Sigmoid colon (tissue), 7 donors: Measurements from ENCODE around the gene SRP68. TPM values are rescaled to one million over a fixed set of nuclear protein-coding genes. Genes with fewer than 3 reads are reported as not detected.

Source experiments
- DNase-seq: peaks from one replicate; pipeline ENCODE4 v3.0.0-alpha.2; 2019
- H3K27ac ChIP-seq, 4 donors: fragments of 200-600 bp; sonication (generic); one replicate each; pipeline ENCODE4 v1.5.1; 2016 to 2019; ENCODE audit warnings: mild to moderate bottlenecking in 1 of 4
- H3K27me3 ChIP-seq, 3 donors: fragments of 200-600 bp; sonication (generic); one replicate each; pipeline ENCODE4 v1.5.1; 2019; ENCODE audit warnings: mild to moderate bottlenecking in 1 of 3
- H3K36me3 ChIP-seq, 4 donors: fragments of 200-600 bp; sonication (generic); one replicate each; pipeline ENCODE4 v1.5.1; 2016 to 2019
- H3K4me1 ChIP-seq, 4 donors: fragments of 200-600 bp; sonication (generic); one replicate each; pipeline ENCODE4 v1.5.1; 2017 to 2019
- H3K4me3 ChIP-seq, 4 donors: fragments of 200-600 bp; sonication (generic); one replicate each; pipeline ENCODE4 v1.5.1; 2017 to 2019; ENCODE audit warnings: mild to moderate bottlenecking in 2 of 4, moderate library complexity in 1 of 4
- H3K9me3 ChIP-seq, 4 donors: fragments of 200-600 bp in 3 of 4; sonication (generic) in 3 of 4; one replicate each; pipeline versions ENCODE4 v1.5.1 to v1.6.1; 2013 to 2019
- EP300 ChIP-seq, 4 donors: sonication (generic); formaldehyde crosslinking; IDR thresholded peaks; one replicate each; pipeline ENCODE4 v1.6.1; 2017; ENCODE audit warnings: antibody characterized with exemption in 4 of 4
- POLR2A ChIP-seq, 2 donors: fragments of 450-650 bp; IDR thresholded peaks; one replicate each; pipeline ENCODE4 v1.6.1; 2016; ENCODE audit warnings: antibody characterized with exemption in 2 of 2, mild to moderate bottlenecking in 2 of 2, moderate library complexity in 2 of 2
- POLR2AphosphoS5 ChIP-seq, 4 donors: sonication (generic); formaldehyde crosslinking; IDR thresholded peaks; one replicate each; pipeline ENCODE4 v1.6.1; 2017; ENCODE audit warnings: antibody characterized with exemption in 4 of 4
- WGBS, 2 donors: extraction: QIAGEN DNeasy Blood & Tissue Kit; methylation state at CpG; one replicate each; pipeline ENCODE4 v1.1.7; 2013; 5-methylcytosine and 5-hydroxymethylcytosine counted together
- intact Hi-C: fragments of 100-400 bp; cut with DNase I; formaldehyde crosslinking; loops from one replicate; pipeline ENCODE4 v1.15.1; 2023
- polyA plus RNA-seq, 3 donors: library from polyadenylated mRNA; stranded (reverse); fragments of 200-250 nt; gene quantifications; one replicate each; pipeline ENCODE4 v1.2.3, GENCODE V29; 2013
- total RNA-seq, 4 donors: library from RNA; depleted of rRNA; stranded (reverse); fragments of >200 nt; gene quantifications; one replicate each; pipeline ENCODE4 v1.1.0, GENCODE V29; 2016
- TF ChIP-seq, protein P1 (sequence below), 4 experiments: fragments of 450-650 bp in 3 of 4; fragments of 200-600 bp in 1 of 4; IDR thresholded peaks; one replicate each; pipeline ENCODE4 v1.5.1; 2016 to 2019; ENCODE audit warnings: antibody characterized with exemption in 4 of 4, mild to moderate bottlenecking in 3 of 4, moderate library complexity in 2 of 4
- donor health status: healthy with polysubstance abuse.
- donor health status: Bipolar disorder and iron deficiency.
- donor health status: healthy.

Gene SRP68
- total and polyA plus RNA-seq, 7 donors: 37.2 to 60.6 (median 53.1) TPM

DNA sequence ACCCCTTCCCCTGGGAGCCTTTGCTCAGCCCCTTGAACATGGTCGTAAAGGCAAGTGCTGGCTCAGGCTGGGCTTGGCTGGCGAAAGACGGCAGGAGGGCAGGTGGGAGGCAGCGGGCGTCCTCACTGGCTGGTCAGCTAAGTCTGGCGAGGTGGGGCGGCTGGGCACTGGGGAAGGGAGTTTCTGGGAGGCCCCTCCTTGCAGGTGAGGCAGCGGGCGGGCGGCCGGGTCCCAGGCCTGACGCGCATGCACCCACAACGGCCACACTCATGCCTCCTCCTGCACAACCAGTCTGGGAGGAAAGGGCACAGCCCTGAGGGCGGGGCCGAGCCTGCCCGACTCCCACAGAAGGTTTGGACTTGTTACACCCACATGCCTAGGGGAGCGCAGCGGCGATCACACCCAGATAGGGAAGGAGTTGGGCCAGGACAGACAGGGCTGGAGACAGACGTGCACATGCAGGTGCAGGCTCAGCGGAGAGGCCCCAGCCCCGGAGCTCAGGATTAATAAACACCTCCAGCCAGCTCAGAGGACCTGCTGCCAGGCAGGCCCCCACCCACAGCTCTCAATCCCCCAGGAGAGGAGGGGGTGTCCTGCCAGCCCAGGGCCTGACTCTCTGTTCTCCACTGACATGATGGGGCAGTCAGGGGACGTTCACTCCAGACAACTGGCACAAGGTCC, 45.0 kb downstream of the SRP68 start, which contains the start of gene EVPL:
Gene EVPL (minus strand): TSS at position 148 of the 681 bp plus-strand sequence. CDS start 108 bp downstream, at position 40.
- intact Hi-C loops: no loop called here
- TF ChIP-seq POLR2A (IDR thresholded peaks at IDR 0.05) (peak in 1 of 2 donors; percentile 40), POLR2AphosphoS5 (IDR thresholded peaks at IDR 0.05) (no peak)
- no peak for DNase-seq
- WGBS, 2 donors: 13 to 73% methylated on average over 24 of the region's 24 CpGs
- peaks cover 0 to 14% (median 5%) of the 10 kb centered on the region in 4 donors for H3K4me1 ChIP-seq
- H3K9me3 ChIP-seq: no peaks in the 10 kb centered on the region
- H3K27ac ChIP-seq: peak within 1 kb of the TSS in 3 of 4 donors; percentile 49 to 64 (median 56)
- H3K36me3 ChIP-seq: no peaks in the 10 kb centered on the region
- peak within 1 kb of the TSS; percentile 16 to 43 (median 32) for H3K4me3 ChIP-seq
- H3K27me3 ChIP-seq: no peaks in the 10 kb centered on the region

DNA sequence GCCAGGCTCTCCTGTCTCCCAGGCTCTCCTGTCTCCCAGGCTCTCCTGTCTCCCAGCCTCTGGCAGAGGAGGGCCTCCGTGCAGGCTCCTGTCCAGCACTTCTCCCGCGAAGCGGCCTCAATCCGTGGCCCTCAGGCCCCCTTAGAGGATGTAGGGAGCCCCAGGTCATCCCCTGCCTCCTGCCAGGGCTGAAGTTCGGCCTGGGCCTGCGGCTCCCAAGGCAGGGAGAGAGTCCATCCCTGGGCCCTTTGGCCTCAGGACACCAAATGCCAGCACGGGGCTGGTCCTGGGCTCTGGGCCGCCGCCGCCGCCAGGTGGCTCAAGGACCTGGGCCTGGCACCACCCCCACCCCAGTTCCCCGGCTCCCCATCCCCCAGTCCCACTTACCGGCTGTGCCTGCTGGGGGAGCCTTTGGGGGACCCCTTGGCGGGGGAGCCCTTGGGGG, 45.6 kb downstream of the SRP68 start:
- 14 to 59% methylated on average over 15 of the region's 15 CpGs for WGBS, 2 donors
- intact Hi-C loops: no loop called here
- Histone ChIP-seq H3K27ac (peak overlapping the region in 3 of 4 donors; percentile 49 to 64 (median 56)), H3K36me3 (no peaks in the 10 kb centered on the region), H3K4me1 (peaks cover 0 to 10% (median 4%) of the 10 kb centered on the region in 4 donors), H3K4me3 (peak overlapping the region; percentile 16 to 43 (median 32)), H3K27me3 (no peaks in the 10 kb centered on the region), H3K9me3 (no peaks in the 10 kb centered on the region)
- TF ChIP-seq, protein P1, sequence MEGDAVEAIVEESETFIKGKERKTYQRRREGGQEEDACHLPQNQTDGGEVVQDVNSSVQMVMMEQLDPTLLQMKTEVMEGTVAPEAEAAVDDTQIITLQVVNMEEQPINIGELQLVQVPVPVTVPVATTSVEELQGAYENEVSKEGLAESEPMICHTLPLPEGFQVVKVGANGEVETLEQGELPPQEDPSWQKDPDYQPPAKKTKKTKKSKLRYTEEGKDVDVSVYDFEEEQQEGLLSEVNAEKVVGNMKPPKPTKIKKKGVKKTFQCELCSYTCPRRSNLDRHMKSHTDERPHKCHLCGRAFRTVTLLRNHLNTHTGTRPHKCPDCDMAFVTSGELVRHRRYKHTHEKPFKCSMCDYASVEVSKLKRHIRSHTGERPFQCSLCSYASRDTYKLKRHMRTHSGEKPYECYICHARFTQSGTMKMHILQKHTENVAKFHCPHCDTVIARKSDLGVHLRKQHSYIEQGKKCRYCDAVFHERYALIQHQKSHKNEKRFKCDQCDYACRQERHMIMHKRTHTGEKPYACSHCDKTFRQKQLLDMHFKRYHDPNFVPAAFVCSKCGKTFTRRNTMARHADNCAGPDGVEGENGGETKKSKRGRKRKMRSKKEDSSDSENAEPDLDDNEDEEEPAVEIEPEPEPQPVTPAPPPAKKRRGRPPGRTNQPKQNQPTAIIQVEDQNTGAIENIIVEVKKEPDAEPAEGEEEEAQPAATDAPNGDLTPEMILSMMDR (IDR thresholded peaks at IDR 0.05): no peak
- no peak for TF ChIP-seq POLR2AphosphoS5 (IDR thresholded peaks at IDR 0.05)
- TF ChIP-seq POLR2A (IDR thresholded peaks at IDR 0.05): no peak
- no peak for TF ChIP-seq EP300 (IDR thresholded peaks at IDR 0.05)
- no peak for DNase-seq

DNA sequence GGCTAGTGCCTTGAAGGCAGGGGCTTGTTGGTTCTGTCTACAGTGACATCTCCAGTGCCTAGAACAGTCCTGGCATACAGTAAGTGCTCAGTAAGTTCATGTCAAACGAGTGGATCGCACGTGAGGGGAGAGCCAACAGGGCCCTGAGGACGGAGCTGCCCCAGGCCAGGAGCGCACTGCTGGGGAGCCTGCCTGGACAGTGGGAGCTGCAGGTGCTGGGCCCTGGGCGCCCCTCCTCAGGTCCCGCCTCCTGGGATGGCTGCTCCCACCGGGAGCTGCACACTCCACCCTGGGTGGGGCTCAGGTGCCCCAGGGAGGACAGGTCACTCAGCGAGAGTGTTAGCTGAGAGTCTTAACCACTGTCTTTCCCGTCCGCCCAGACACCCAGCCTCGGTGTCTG, 47.0 kb downstream of the SRP68 start:
- Histone ChIP-seq H3K9me3 (no peaks in the 10 kb centered on the region), H3K27me3 (no peaks in the 10 kb centered on the region), H3K4me3 (peak overlapping the region in 1 of 4 donors; percentile 43), H3K36me3 (no peaks in the 10 kb centered on the region), H3K27ac (no peak overlapping the region), H3K4me1 (peaks cover 0 to 10% (median 4%) of the 10 kb centered on the region in 4 donors)
- no peak for DNase-seq
- 61 to 85% methylated on average over 12 of the region's 12 CpGs for WGBS, 2 donors
- intact Hi-C loops: no loop called here
- TF ChIP-seq, protein P1 (IDR thresholded peaks at IDR 0.05): no peak
- TF ChIP-seq POLR2A (IDR thresholded peaks at IDR 0.05) (no peak), POLR2AphosphoS5 (IDR thresholded peaks at IDR 0.05) (no peak), EP300 (IDR thresholded peaks at IDR 0.05) (no peak)

DNA sequence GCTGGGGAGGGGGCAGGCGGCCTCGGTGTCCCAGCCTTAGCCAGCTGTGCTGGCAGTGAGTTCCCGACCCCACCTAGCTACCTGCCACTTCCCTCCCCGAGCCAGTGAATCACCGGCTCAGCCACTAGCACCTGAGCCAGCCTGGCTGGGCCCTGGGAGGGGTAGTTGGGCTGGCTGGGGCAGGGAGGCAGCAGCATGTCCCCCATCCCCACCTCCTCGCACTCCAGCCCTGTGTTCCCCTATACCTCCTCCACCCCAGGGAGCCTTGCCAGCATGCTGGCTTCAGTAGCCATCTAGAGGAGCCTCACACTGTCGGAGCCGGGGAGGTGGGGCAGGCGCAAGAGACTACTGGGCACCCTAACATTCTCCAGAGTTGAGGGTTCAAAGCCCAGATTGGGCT, 48.0 kb downstream of the SRP68 start:
- H3K27me3 ChIP-seq: no peaks in the 10 kb centered on the region
- H3K4me1 ChIP-seq: peaks cover 0 to 3% (median 1%) of the 10 kb centered on the region in 4 donors
- no peaks in the 10 kb centered on the region for H3K36me3 ChIP-seq
- no peaks in the 10 kb centered on the region for H3K9me3 ChIP-seq
- H3K27ac ChIP-seq: no peak overlapping the region
- intact Hi-C loops: no loop called here
- no peak overlapping the region for H3K4me3 ChIP-seq
- 60 to 83% methylated on average over 9 of the region's 9 CpGs for WGBS, 2 donors
- TF ChIP-seq EP300 (IDR thresholded peaks at IDR 0.05): no peak
- TF ChIP-seq, protein P1 (IDR thresholded peaks at IDR 0.05): no peak
- no peak for TF ChIP-seq POLR2A (IDR thresholded peaks at IDR 0.05)
- no peak for DNase-seq

DNA sequence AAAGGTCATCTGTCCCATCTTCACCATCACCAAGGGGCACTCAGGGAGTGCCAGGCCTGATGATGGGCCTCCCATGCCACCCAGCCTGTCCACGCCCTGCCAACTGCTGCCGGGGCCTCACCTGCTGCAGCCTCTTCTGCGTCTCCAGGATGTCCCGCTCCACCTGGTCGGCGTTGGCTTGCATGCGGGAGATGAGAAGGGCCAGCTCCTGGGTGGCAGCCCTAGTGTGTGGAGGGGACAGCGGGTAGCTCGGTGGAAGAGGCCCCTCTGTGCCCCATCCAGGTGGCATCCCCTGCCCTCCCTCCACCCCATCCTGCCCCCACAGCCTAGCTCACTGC, 48.4 kb downstream of the SRP68 start:
- no peak for TF ChIP-seq POLR2AphosphoS5 (IDR thresholded peaks at IDR 0.05)
- TF ChIP-seq, protein P1 (IDR thresholded peaks at IDR 0.05): no peak
- TF ChIP-seq EP300 (IDR thresholded peaks at IDR 0.05): no peak
- no peak for TF ChIP-seq POLR2A (IDR thresholded peaks at IDR 0.05)
- WGBS, 2 donors: 68 to 85% methylated on average over 9 of the region's 9 CpGs
- no peak for DNase-seq
- H3K9me3 ChIP-seq: no peaks in the 10 kb centered on the region
- H3K27ac ChIP-seq: no peak overlapping the region
- H3K4me3 ChIP-seq: no peak overlapping the region
- no peaks in the 10 kb centered on the region for H3K4me1 ChIP-seq
- intact Hi-C loops: no loop called here
- no peaks in the 10 kb centered on the region for H3K36me3 ChIP-seq
- H3K27me3 ChIP-seq: no peaks in the 10 kb centered on the region
